ENCODE measurements around the gene PRXL2A. TPM values are rescaled to one million over a fixed set of nuclear protein-coding genes. Genes with fewer than 3 reads are reported as not detected.

PRXL2A gene
- polyA plus RNA-seq, 1 of the 3 experiments (the other 2 are of a cell fraction), result 15.6 TPM

GRCh38 chr10:80411267-80411668 is 2.9 kb downstream of the PRXL2A start:
- peak overlapping the region in 1 of 2 experiments; percentile 56; a peak in 1 of 4 replicates for H3K27ac ChIP-seq (ENCODE audit: low read depth in 2 of 2, low read length in 1 of 2)
- H3K4me3 ChIP-seq (ENCODE audit: low read depth in 2 of 2, low read length in 1 of 2), result no peak overlapping the region
- H2AFZ ChIP-seq (ENCODE audit: low read depth), result no peak overlapping the region
- H3K9me2 ChIP-seq, result no peaks in the 10 kb centered on the region
- H3K36me3 ChIP-seq (replicated peaks in 1 of 2; ENCODE audit: control insufficient read depth in 1 of 2, insufficient read depth in 2 of 2, low read length in 1 of 2), result no peaks in the 10 kb centered on the region
- TF ChIP-seq TAF1 (IDR thresholded peaks at IDR 0.05; ENCODE audit: borderline replicate concordance, low read depth, low read length), result no peak
- TF ChIP-seq FOXJ3 (CRISPR knock-in tag; IDR thresholded peaks at IDR 0.05), result no peak
- no peak for TF ChIP-seq TEAD4 (IDR thresholded peaks at IDR 0.05; ENCODE audit: borderline replicate concordance, insufficient read depth)
- TF ChIP-seq MXI1 (IDR thresholded peaks at IDR 0.05; ENCODE audit: low read depth, low read length), result 0 out of 2 replicates have a peak, but pooled peaks have one; percentile 31
- no peak for TF ChIP-seq RXRA (IDR thresholded peaks at IDR 0.05; ENCODE audit: borderline replicate concordance, low read depth)
- no peak for TF ChIP-seq JUND (IDR thresholded peaks at IDR 0.05)
- no peak for TF ChIP-seq EP300 (IDR thresholded peaks at IDR 0.05; ENCODE audit: borderline replicate concordance in 1 of 2, low read depth in 1 of 2, low read length in 1 of 2)
- no peak for TF ChIP-seq RFX5 (IDR thresholded peaks at IDR 0.05; ENCODE audit: low read length)
- H4K20me1 ChIP-seq (ENCODE audit: insufficient read depth), result no peaks in the 10 kb centered on the region
- peaks cover 5% of the 10 kb centered on the region for H3F3A ChIP-seq (replicated peaks; ENCODE audit: insufficient read depth)
- H3K4me2 ChIP-seq, result no peak overlapping the region
- no peaks in the 10 kb centered on the region for H3K27me3 ChIP-seq (ENCODE audit: insufficient read depth)
- no peaks in the 10 kb centered on the region for H3K9me3 ChIP-seq
- H3K4me1 ChIP-seq (ENCODE audit: control insufficient read depth in 1 of 2, insufficient read depth in 2 of 2, low read depth in 1 of 2, low read length in 1 of 2), result peaks cover 18 to 74% of the 10 kb centered on the region in 2 experiments; a peak in 3 of 4 replicates
- H3K79me2 ChIP-seq (ENCODE audit: insufficient read depth), result no peaks in the 10 kb centered on the region; the same call in 1 of the 2 replicates
- CTCF ChIA-PET, result interaction anchor here (1.5 to 3.5 kb wide), 5 partner anchors 23 to 534 kb away, joined by 3 to 20 read pairs (median 4); no protein-coding TSS in a partner anchor
- H3K9ac ChIP-seq, result no peak overlapping the region
- WGBS (ENCODE audit: low lambda C conversion rate), result 67% methylated on average over 1 of the region's 2 CpGs
- POLR2A ChIA-PET, result no interaction called here
- peak; percentile 49 for DNase-seq

DNA sequence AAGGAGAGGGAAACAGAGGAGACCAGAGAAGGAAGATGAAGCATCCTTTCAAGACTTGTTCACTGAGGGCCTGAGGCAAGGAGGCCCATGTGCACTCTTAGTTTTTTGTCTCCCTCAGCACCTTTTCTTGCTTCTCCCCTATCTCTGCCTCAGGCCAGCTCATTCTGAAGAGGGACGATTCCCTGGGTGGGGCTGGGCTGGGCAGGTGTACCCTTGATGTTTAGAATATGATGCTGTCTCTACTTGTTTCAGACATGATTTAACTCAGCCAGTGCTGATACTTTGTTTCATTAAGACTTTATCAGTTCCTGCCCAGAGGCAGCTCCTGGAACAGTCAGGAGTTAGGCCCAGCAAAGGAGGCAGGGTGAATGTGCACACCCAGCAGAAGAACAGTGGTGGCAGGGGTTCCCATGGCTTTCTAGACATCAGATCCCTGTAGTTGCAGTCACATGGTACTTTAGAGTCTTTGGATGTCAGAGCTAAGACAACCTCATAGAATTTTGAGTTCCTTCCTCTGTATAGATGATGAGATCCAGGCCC is 3.4 kb downstream of the PRXL2A start:
- DNase-seq, result no peak
- WGBS (ENCODE audit: low lambda C conversion rate), result 79% methylated on average over 1 of the region's 1 CpG
- Histone ChIP-seq H3K27ac (ENCODE audit: low read depth in 2 of 2, low read length in 1 of 2) (peak overlapping the region in 1 of 2 experiments; percentile 56; a peak in 1 of 4 replicates), H4K20me1 (ENCODE audit: insufficient read depth) (no peaks in the 10 kb centered on the region), H3K36me3 (replicated peaks in 1 of 2; ENCODE audit: control insufficient read depth in 1 of 2, insufficient read depth in 2 of 2, low read length in 1 of 2) (no peaks in the 10 kb centered on the region), H3K4me1 (ENCODE audit: control insufficient read depth in 1 of 2, insufficient read depth in 2 of 2, low read depth in 1 of 2, low read length in 1 of 2) (peaks cover 18 to 77% of the 10 kb centered on the region in 2 experiments; a peak in 3 of 4 replicates), H3K79me2 (ENCODE audit: insufficient read depth) (no peaks in the 10 kb centered on the region; the same call in 1 of the 2 replicates), H3F3A (replicated peaks; ENCODE audit: insufficient read depth) (peaks cover 5% of the 10 kb centered on the region), H3K4me2 (no peak overlapping the region), H3K9me2 (no peaks in the 10 kb centered on the region), H3K9ac (no peak overlapping the region), H3K9me3 (no peaks in the 10 kb centered on the region), H3K4me3 (ENCODE audit: low read depth in 2 of 2, low read length in 1 of 2) (no peak overlapping the region), H3K27me3 (ENCODE audit: insufficient read depth) (no peaks in the 10 kb centered on the region), H2AFZ (ENCODE audit: low read depth) (no peak overlapping the region)
- ChIA-PET CTCF (interaction anchor here (1.2 to 3.5 kb wide), 6 partner anchors 23 to 534 kb away, joined by 3 to 20 read pairs (median 4); no protein-coding TSS in a partner anchor), POLR2A (no interaction called here)
- no peak for TF ChIP-seq FOSL2 (IDR thresholded peaks at IDR 0.05; ENCODE audit: borderline replicate concordance, low read depth)
- TF ChIP-seq NRF1 (IDR thresholded peaks at IDR 0.05; ENCODE audit: low read depth, low read length), result no peak

DNA sequence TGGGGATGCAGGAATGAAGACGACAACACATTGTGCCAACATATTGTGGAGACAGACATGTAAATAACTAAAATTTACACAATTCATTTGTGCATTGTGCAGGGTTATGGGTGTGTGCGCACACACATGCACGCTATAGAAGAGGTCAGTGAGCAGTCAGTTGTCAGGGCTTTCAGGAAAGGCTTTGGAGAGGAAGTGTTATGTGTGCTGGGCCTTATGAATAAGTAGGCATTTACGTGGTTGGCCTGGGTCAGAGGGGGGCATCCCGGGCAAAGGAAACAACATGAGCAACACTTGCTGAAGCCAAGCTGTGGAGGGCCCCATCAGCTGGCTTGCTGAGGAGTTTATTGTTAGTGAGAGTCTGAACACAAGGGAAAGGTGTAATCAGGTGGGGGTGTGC is 4.1 kb downstream of the PRXL2A start:
- Histone ChIP-seq H3K27ac (ENCODE audit: low read depth in 2 of 2, low read length in 1 of 2) (no peak overlapping the region; a peak in 1 of 4 replicates), H3K9me3 (no peaks in the 10 kb centered on the region), H3K36me3 (replicated peaks in 1 of 2; ENCODE audit: control insufficient read depth in 1 of 2, insufficient read depth in 2 of 2, low read length in 1 of 2) (no peaks in the 10 kb centered on the region), H3K27me3 (ENCODE audit: insufficient read depth) (no peaks in the 10 kb centered on the region), H3K9me2 (no peaks in the 10 kb centered on the region), H2AFZ (ENCODE audit: low read depth) (no peak overlapping the region), H3F3A (replicated peaks; ENCODE audit: insufficient read depth) (peaks cover 5% of the 10 kb centered on the region), H3K9ac (no peak overlapping the region), H3K79me2 (ENCODE audit: insufficient read depth) (no peaks in the 10 kb centered on the region; the same call in 1 of the 2 replicates), H3K4me2 (no peak overlapping the region), H3K4me3 (ENCODE audit: low read depth in 2 of 2, low read length in 1 of 2) (no peak overlapping the region), H4K20me1 (ENCODE audit: insufficient read depth) (no peaks in the 10 kb centered on the region), H3K4me1 (ENCODE audit: control insufficient read depth in 1 of 2, insufficient read depth in 2 of 2, low read depth in 1 of 2, low read length in 1 of 2) (peaks cover 18 to 77% of the 10 kb centered on the region in 2 experiments; a peak in 3 of 4 replicates)
- WGBS (ENCODE audit: low lambda C conversion rate), result 97% methylated on average over 5 of the region's 5 CpGs
- TF ChIP-seq SMC3 (IDR thresholded peaks at IDR 0.05; ENCODE audit: low read depth, low read length) (no peak), JUND (IDR thresholded peaks at IDR 0.05) (no peak), RCOR1 (IDR thresholded peaks at IDR 0.05; ENCODE audit: low read length) (no peak), RAD21 (IDR thresholded peaks at IDR 0.05; ENCODE audit: low read length) (no peak), SIN3A (IDR thresholded peaks at IDR 0.05; ENCODE audit: borderline replicate concordance, low read depth, low read length) (no peak), GABPA (IDR thresholded peaks at IDR 0.05; ENCODE audit: low read depth) (no peak), CTCF (IDR thresholded peaks at IDR 0.05) (no peak), RFX5 (IDR thresholded peaks at IDR 0.05; ENCODE audit: low read length) (no peak)
- TF ChIP-seq, protein P1, sequence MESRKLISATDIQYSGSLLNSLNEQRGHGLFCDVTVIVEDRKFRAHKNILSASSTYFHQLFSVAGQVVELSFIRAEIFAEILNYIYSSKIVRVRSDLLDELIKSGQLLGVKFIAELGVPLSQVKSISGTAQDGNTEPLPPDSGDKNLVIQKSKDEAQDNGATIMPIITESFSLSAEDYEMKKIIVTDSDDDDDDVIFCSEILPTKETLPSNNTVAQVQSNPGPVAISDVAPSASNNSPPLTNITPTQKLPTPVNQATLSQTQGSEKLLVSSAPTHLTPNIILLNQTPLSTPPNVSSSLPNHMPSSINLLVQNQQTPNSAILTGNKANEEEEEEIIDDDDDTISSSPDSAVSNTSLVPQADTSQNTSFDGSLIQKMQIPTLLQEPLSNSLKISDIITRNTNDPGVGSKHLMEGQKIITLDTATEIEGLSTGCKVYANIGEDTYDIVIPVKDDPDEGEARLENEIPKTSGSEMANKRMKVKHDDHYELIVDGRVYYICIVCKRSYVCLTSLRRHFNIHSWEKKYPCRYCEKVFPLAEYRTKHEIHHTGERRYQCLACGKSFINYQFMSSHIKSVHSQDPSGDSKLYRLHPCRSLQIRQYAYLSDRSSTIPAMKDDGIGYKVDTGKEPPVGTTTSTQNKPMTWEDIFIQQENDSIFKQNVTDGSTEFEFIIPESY (IDR thresholded peaks at IDR 0.05; ENCODE audit: borderline replicate concordance, low read depth), result no peak
- CTCF ChIA-PET, result interaction anchor here (1.2 to 3.5 kb wide), 3 partner anchors 30 to 93 kb away, joined by 3 to 20 read pairs (median 4); no protein-coding TSS in a partner anchor
- POLR2A ChIA-PET, result no interaction called here
- no peak for DNase-seq

Measured in SK-N-SH (cell line).